Measurements from ENCODE around the gene PGLYRP3.

Gene PGLYRP3

DNA sequence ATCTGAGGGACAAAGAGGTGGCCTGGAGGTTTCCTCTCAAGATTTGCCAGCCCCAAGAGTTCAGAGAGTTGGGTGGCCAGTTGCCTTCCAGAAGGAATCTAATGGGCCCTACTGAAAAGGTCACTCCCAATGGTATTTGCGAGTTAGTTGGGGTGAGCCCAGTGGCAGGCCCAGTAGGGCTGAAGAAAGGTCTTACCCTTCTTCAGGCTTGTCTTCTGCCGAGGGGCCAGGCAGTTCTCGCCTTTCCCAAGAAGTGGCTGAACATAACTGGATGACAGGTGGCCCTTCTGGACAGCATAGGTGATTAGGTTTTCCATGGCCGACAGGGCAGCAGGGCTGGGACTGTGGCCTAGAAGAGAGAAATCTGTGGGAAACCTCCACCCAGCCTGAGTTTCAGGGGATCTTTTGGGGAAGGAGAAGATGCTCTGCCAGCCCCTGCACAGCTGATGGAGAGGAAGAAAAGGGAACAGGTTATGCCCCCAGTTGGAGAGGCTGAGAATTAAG lies 28.7 kb upstream of the PGLYRP3 start:
- no peak overlapping the region for H3K4me3 ChIP-seq (ENCODE audit: low read length)
- TF ChIP-seq, protein P1, sequence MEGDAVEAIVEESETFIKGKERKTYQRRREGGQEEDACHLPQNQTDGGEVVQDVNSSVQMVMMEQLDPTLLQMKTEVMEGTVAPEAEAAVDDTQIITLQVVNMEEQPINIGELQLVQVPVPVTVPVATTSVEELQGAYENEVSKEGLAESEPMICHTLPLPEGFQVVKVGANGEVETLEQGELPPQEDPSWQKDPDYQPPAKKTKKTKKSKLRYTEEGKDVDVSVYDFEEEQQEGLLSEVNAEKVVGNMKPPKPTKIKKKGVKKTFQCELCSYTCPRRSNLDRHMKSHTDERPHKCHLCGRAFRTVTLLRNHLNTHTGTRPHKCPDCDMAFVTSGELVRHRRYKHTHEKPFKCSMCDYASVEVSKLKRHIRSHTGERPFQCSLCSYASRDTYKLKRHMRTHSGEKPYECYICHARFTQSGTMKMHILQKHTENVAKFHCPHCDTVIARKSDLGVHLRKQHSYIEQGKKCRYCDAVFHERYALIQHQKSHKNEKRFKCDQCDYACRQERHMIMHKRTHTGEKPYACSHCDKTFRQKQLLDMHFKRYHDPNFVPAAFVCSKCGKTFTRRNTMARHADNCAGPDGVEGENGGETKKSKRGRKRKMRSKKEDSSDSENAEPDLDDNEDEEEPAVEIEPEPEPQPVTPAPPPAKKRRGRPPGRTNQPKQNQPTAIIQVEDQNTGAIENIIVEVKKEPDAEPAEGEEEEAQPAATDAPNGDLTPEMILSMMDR (IDR thresholded peaks at IDR 0.05; ENCODE audit: insufficient read depth, low read depth, low read length, missing control alignments) = no peak
- no peak for DNase-seq (ENCODE audit: low read depth)

DNA sequence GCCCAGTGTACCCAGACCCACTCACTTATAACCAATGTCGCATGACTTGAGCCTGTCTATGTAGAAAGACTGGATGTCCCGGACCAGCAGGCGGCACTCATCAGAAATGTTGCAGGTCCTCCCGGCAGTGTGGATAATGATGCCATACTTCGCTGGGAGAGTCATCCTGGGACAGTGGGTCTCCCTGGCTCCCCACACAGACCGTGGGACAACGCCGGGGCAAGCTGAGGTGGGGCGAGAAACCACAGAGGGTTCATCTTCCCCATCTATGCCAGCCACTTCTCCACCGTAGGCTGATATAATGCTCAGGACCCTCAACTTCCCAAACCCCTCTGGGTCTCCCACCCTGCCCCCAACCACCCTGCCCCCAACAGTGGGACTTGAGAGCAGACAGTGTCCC lies 27.6 kb upstream of the PGLYRP3 start:
- TF ChIP-seq, protein P1 (IDR thresholded peaks at IDR 0.05; ENCODE audit: insufficient read depth, low read depth, low read length, missing control alignments) = no peak

DNA sequence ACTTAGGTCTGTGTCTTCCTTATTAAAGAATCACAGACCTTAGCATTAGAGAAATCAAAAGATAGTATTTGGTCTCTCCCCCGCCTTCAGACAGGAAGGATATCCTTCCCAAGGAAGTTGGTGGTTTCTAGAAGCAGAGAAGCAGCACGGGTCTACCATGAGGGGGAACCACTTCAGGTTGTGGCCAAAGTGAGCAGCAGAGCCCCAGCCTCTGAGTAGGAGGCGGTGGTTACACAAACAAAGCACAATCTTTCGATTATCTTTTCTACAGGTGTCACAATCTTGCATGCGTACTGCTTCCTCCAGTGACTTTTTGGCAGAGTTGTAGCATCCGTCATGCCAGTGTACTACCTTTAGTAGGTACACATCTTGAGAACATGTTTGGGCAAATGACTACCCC lies 27.1 kb upstream of the PGLYRP3 start:
- TF ChIP-seq, protein P1 (IDR thresholded peaks at IDR 0.05; ENCODE audit: insufficient read depth, low read depth, low read length, missing control alignments) = no peak
- DNase-seq (ENCODE audit: low read depth) = no peak
- H3K4me3 ChIP-seq (ENCODE audit: low read length) = no peak overlapping the region

More for the DNA sequence above, 27.6 kb upstream of the PGLYRP3 start:
- no peak overlapping the region for H3K4me3 ChIP-seq (ENCODE audit: low read length)
- no peak for DNase-seq (ENCODE audit: low read depth)

DNA sequence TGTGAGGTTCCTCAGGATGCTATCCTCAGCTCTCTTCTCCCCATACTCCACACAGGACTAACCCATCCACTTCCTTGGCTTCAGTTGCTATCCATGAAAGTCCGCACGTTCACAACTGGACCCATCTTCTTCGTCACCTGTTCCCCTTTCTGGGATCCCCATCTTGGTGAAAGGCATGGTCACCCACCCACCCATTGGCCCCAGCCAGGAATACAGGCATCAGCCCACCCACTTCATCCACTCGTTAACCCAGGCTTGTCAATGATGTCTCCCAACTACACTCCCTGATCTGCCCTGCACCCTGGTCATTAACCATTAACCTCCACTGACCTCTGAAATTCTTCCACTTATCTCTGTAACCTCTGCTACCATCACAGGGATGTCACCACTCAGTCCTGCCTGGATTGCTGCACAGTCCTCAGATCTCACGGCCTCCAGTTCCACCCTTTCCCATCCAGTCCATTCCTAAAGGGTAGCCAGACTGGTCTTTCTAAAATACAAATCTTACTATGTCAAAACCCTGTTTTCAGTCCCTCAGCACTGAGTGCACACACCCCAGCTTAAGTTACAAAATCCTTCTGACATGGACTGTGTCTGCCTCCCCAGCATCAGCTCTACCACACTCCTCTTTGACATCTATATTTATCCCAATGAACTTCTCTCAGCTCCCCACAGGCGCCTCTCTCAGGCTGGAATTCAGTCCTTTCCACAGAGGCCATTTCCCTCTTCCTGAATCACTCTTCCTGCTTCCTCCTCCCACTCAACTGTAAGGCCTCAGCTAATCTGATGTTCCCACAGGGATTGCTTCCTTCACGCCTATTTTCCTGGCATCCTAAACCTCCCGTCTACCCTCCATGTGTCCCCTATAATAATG lies 25.5 kb upstream of the PGLYRP3 start:
- no peak for DNase-seq (ENCODE audit: low read depth)
- no peak overlapping the region for H3K4me3 ChIP-seq (ENCODE audit: low read length)
- TF ChIP-seq, protein P1 (IDR thresholded peaks at IDR 0.05; ENCODE audit: insufficient read depth, low read depth, low read length, missing control alignments) = no peak

DNA sequence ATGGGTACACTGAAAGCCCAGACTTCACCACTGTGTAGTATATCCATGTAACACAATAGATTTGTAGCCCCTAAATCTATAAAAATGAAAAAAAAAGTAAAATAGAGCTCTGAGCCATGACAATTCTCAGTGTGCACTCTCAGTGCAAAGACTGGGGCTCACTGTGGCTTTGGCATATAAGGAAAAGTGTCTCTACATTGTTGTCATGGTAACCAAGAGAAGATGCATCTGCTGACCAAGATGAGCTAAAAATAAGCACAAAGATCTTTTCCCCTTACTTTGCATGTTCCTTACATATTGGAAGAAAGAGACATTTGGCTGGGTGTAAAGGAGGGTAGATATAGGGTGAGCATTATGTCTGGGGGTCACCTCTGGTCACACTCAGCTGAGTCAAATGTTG lies 23.9 kb upstream of the PGLYRP3 start:
- H3K4me3 ChIP-seq (ENCODE audit: low read length) = no peak overlapping the region
- TF ChIP-seq, protein P1 (IDR thresholded peaks at IDR 0.05; ENCODE audit: insufficient read depth, low read depth, low read length, missing control alignments) = no peak
- DNase-seq (ENCODE audit: low read depth) = no peak

DNA sequence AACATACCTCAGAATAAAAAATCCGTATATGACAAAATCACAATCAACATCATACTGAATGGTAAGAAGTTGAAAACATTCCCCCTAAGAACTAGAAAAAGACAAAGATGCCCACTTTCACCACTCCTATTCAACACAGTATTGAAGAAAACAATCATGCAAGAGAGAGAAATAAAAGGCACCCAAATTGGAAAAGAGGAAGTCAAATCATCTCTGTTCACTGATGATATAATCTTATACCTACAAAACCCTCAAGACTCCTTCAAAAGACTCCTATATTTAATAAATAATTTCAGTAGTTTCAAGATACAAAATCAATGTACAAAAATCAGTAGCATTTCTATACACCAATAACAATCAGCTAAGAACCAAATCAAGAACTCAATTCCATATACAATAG lies 21.1 kb upstream of the PGLYRP3 start:
- TF ChIP-seq, protein P1 (IDR thresholded peaks at IDR 0.05; ENCODE audit: insufficient read depth, low read depth, low read length, missing control alignments) = no peak
- H3K4me3 ChIP-seq (ENCODE audit: low read length) = no peak overlapping the region
- no peak for DNase-seq (ENCODE audit: low read depth)
